ENCODE measurements around the gene C17orf58. TPM values are rescaled to one million over a fixed set of nuclear protein-coding genes. Genes with fewer than 3 reads are reported as not detected.

The C17orf58 gene
- total and polyA plus RNA-seq, 2 of the 8 experiments (the other 6 are each of a cell fraction or from before 2014, with no cell fraction given): 22.6 to 24.1 TPM

DNA sequence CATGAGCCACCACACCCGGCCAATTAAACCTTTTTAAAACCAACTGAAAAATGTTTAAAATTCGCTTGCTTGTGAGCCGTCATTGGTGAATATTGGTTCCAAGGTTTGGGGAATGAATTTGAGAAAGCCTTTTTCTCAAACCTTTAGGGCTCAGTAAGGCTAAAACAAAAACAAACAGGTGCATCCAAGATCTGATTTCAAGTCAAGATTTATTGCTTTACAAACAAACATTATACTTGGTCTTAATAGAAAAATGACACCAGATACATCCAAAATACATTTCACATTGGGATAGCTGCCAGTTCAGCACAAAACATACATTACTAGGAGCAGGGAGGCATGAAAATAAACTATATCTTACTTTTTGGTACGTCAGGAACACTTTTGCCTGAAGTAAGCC is 5.4 kb downstream of the C17orf58 start (continued):
- no peak for TF ChIP-seq CBX8 (IDR thresholded peaks at IDR 0.05; ENCODE audit: borderline replicate concordance, low read depth, low read length)
- no peak for TF ChIP-seq RBBP5 (IDR thresholded peaks at IDR 0.05; ENCODE audit: borderline replicate concordance, low read depth, low read length)
- TF ChIP-seq, protein P1, sequence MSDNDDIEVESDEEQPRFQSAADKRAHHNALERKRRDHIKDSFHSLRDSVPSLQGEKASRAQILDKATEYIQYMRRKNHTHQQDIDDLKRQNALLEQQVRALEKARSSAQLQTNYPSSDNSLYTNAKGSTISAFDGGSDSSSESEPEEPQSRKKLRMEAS (IDR thresholded peaks at IDR 0.05): no peak
- TF ChIP-seq JUN (IDR thresholded peaks at IDR 0.05; ENCODE audit: low read depth, low read length): no peak

All from H1 (cell line).